Hepatocyte (in vitro differentiated cells): ENCODE measurements around the gene OST4. TPM values are rescaled to one million over a fixed set of nuclear protein-coding genes. Genes with fewer than 3 reads are reported as not detected.
A peak's percentile ranks its signal among the peaks of the same experiment; 100 is the strongest.

Experiments
- DNase-seq: peaks from one replicate; pipeline ENCODE4 v3.0.0-alpha.2; 2016; ENCODE audit warnings: low spot score
- H2AFZ ChIP-seq: fragments of 200-600 bp; sonication (generic); 2 replicates; pipeline ENCODE4 v1.6.0; 2016; ENCODE audit warnings: antibody characterized with exemption, mild to moderate bottlenecking
- H3K27ac ChIP-seq: fragments of 200-600 bp; sonication (generic); 2 replicates; pipeline ENCODE4 v1.5.1; 2016; ENCODE audit warnings: mild to moderate bottlenecking
- H3K27me3 ChIP-seq: fragments of 200-600 bp; sonication (generic); 2 replicates; pipeline ENCODE4 v1.6.1; 2016
- H3K36me3 ChIP-seq: fragments of 200-600 bp; sonication (generic); replicated peaks from 2 replicates; pipeline ENCODE4 v1.5.1; 2016; ENCODE audit warnings: low read depth; ENCODE audit not compliant: insufficient read depth
- H3K4me1 ChIP-seq: fragments of 200-600 bp; sonication (generic); 2 replicates; pipeline ENCODE4 v1.5.1; 2016; ENCODE audit warnings: mild to moderate bottlenecking, moderate library complexity; ENCODE audit not compliant: insufficient read depth
- H3K4me2 ChIP-seq: fragments of 200-600 bp; sonication (generic); 2 replicates; pipeline ENCODE4 v1.6.0; 2016
- H3K4me3 ChIP-seq: fragments of 200-600 bp; sonication (generic); 2 replicates; pipeline ENCODE4 v1.5.1; 2016; ENCODE audit warnings: mild to moderate bottlenecking
- H3K79me2 ChIP-seq: fragments of 200-600 bp; sonication (generic); 2 replicates; pipeline ENCODE4 v1.6.0; 2017; ENCODE audit warnings: mild to moderate bottlenecking
- H3K9me2 ChIP-seq: fragments of 200-600 bp; sonication (generic); replicated peaks from 2 replicates; pipeline ENCODE4 v1.6.0; 2017; ENCODE audit warnings: mild to moderate bottlenecking; ENCODE audit not compliant: insufficient read depth
- H3K9me3 ChIP-seq: fragments of 200-600 bp; sonication (generic); 2 replicates; pipeline ENCODE4 v1.5.1; 2016; ENCODE audit warnings: low read depth, mild to moderate bottlenecking
- H4K20me1 ChIP-seq: fragments of 200-600 bp; sonication (generic); 2 replicates; pipeline ENCODE4 v1.6.0; 2016; ENCODE audit warnings: mild to moderate bottlenecking; ENCODE audit not compliant: insufficient read depth, poor library complexity, severe bottlenecking
- EZH2 ChIP-seq: fragments of 200-600 bp; sonication (generic); IDR thresholded peaks from 2 replicates; pipeline ENCODE4 v1.6.1; 2016; ENCODE audit warnings: antibody characterized with exemption, mild to moderate bottlenecking, borderline replicate concordance
- EZH2phosphoT487 ChIP-seq: fragments of 200-600 bp; sonication (generic); IDR thresholded peaks from one replicate; pipeline ENCODE4 v1.6.1; 2018; ENCODE audit warnings: antibody characterized with exemption, mild to moderate bottlenecking, low read depth, moderate library complexity; ENCODE audit not compliant: unreplicated experiment, severe bottlenecking
- WGBS: methylation state at CpG from one replicate; pipeline ENCODE4 v1.1.6; 2016; ENCODE audit warnings: low lambda C conversion rate; ENCODE audit errors: missing lambda C conversion rate; 5-methylcytosine and 5-hydroxymethylcytosine counted together
- polyA plus RNA-seq: library from polyadenylated mRNA; unstranded; fragments of >200 nt; fragmentation: Nextera tagmentation; extraction: Ambion mirVana; gene quantifications from 2 replicates; pipeline ENCODE4 v1.2.1, GENCODE V29; 2016
- total RNA-seq: library from RNA; depleted of rRNA; stranded (reverse); fragments of >200 nt; gene quantifications from 2 replicates; pipeline ENCODE4 v1.2.3, GENCODE V29; 2014
- TF ChIP-seq, protein P1 (sequence below): fragments of 200-600 bp; sonication (generic); IDR thresholded peaks from 2 replicates; pipeline ENCODE4 v1.5.1; 2016; ENCODE audit warnings: antibody characterized with exemption, mild to moderate bottlenecking; ENCODE audit not compliant: poor library complexity

The OST4 gene
- total and polyA plus RNA-seq, 2 experiments from 2014 or later, result 364 to 839 TPM

- Histone ChIP-seq H2AFZ (no peak overlapping the region), H3K36me3 (no peaks in the 10 kb centered on the region), H3K4me3 (no peak overlapping the region), H3K4me2 (peak overlapping the region; percentile 38), H3K27ac (no peak overlapping the region), H3K27me3 (no peaks in the 10 kb centered on the region), H3K4me1 (peaks cover 27% of the 10 kb centered on the region), H4K20me1 (no peaks in the 10 kb centered on the region), H3K9me2 (no peaks in the 10 kb centered on the region), H3K9me3 (no peaks in the 10 kb centered on the region), H3K79me2 (no peaks in the 10 kb centered on the region)
- no peak for TF ChIP-seq EZH2phosphoT487
- TF ChIP-seq EZH2, result no peak
- TF ChIP-seq, protein P1, sequence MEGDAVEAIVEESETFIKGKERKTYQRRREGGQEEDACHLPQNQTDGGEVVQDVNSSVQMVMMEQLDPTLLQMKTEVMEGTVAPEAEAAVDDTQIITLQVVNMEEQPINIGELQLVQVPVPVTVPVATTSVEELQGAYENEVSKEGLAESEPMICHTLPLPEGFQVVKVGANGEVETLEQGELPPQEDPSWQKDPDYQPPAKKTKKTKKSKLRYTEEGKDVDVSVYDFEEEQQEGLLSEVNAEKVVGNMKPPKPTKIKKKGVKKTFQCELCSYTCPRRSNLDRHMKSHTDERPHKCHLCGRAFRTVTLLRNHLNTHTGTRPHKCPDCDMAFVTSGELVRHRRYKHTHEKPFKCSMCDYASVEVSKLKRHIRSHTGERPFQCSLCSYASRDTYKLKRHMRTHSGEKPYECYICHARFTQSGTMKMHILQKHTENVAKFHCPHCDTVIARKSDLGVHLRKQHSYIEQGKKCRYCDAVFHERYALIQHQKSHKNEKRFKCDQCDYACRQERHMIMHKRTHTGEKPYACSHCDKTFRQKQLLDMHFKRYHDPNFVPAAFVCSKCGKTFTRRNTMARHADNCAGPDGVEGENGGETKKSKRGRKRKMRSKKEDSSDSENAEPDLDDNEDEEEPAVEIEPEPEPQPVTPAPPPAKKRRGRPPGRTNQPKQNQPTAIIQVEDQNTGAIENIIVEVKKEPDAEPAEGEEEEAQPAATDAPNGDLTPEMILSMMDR, result no peak
- no peak for DNase-seq
- 92% methylated on average over 14 of the region's 14 CpGs for WGBS
Measured at GRCh38 chr2:27089111-27089954, 17.9 kb upstream of the OST4 start.

DNA sequence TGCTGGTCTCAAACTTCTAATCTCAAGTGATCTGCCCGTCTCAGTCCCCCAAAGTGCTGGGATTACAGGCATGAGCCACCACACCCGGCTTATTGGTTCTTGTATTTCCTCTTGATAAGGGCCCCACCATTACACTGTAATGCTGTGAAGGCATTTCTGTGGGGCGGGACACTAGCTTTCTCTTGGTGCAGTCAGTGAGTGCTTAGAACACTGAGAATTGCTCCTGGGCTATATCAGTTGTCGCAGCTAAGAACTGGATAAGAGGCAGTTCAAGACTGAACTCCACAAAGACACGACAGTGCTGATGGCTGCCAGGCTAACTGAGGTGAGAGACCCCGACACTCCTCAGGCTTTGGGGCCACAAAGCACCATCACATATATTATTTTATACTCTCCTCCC lies 17.2 kb upstream of the OST4 start:
- Histone ChIP-seq H3K4me1 (peaks cover 22% of the 10 kb centered on the region), H3K9me3 (no peaks in the 10 kb centered on the region), H3K4me2 (peak overlapping the region; percentile 38), H3K27ac (no peak overlapping the region), H3K79me2 (no peaks in the 10 kb centered on the region), H3K36me3 (no peaks in the 10 kb centered on the region), H3K27me3 (no peaks in the 10 kb centered on the region), H3K9me2 (no peaks in the 10 kb centered on the region), H3K4me3 (no peak overlapping the region), H4K20me1 (no peaks in the 10 kb centered on the region), H2AFZ (no peak overlapping the region)
- WGBS, result 69% methylated on average over 6 of the region's 6 CpGs
- TF ChIP-seq EZH2phosphoT487 (no peak), EZH2 (no peak)
- TF ChIP-seq, protein P1, result no peak
- no peak for DNase-seq

DNA sequence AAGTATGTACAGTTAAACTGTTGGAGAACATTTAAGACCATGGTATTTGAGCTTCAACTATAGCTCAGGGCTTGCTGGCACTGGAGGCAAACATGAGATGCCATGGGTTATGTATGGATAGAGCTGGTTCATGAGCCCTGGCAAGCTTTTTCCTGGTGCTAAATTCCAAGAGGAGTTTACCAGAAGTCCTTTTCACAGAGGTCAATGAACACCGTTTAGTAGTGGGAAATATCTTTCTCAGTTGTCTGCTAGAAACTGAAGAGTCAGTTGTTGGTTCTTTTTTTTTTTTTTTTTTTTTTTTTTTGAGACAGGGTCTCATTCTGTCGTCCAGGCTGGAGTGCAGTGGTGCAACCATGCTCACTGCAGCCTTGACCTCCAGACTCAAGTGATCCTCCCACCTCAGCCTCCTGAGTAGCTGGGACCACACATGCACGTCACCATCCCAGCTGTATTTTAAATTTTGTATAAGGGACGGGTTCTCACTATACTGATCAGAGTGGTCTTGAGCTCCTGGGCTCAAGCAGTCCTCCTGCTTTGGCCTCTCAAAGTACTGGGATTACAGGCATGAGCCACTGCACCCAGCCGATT lies 16.5 kb upstream of the OST4 start:
- H4K20me1 ChIP-seq, result peaks cover under 1% of the 10 kb centered on the region
- no peak overlapping the region for H3K27ac ChIP-seq
- DNase-seq, result no peak
- peak overlapping the region; percentile 100 for H3K4me2 ChIP-seq
- TF ChIP-seq EZH2 (no peak), EZH2phosphoT487 (no peak)
- TF ChIP-seq, protein P1, result no peak
- no peaks in the 10 kb centered on the region for H3K9me2 ChIP-seq
- H3K27me3 ChIP-seq, result no peaks in the 10 kb centered on the region
- H3K4me3 ChIP-seq, result no peak overlapping the region
- no peaks in the 10 kb centered on the region for H3K9me3 ChIP-seq
- H2AFZ ChIP-seq, result no peak overlapping the region
- H3K4me1 ChIP-seq, result peaks cover 16% of the 10 kb centered on the region
- WGBS, result 80% methylated on average over 5 of the region's 5 CpGs
- no peaks in the 10 kb centered on the region for H3K79me2 ChIP-seq
- H3K36me3 ChIP-seq, result no peaks in the 10 kb centered on the region
